NCI-H2227 treated with DMSO at 0.1 percent for 48 hours (cell line): ENCODE measurements around the gene TMPRSS2.

Source experiments
- DNase-seq: peaks from one replicate; lab custom pipeline; 2025; lab: John Stamatoyannopoulos, UW

Gene TMPRSS2

GRCh38 chr21:41509733-41510132, 1.8 kb upstream of the TMPRSS2 start:
- no peak for DNase-seq

DNA sequence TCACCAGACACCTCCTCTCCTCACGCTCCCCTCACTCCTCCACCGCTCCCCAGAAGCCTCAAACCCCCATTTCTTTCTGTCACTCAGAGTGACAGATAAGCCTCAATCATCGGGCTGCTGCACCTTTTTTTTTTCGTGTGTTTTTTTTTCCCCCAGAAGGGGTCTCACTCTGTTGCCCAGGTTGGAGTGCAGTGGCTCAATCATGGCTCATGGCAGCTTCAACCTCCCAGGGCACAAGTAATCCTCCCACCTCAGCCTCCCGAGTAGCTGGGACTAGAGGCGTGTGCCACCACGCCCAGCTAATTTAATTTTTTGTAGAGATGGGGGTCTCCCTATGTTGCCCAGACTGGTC, 1.2 kb upstream of the TMPRSS2 start:
- DNase-seq: no peak

DNA sequence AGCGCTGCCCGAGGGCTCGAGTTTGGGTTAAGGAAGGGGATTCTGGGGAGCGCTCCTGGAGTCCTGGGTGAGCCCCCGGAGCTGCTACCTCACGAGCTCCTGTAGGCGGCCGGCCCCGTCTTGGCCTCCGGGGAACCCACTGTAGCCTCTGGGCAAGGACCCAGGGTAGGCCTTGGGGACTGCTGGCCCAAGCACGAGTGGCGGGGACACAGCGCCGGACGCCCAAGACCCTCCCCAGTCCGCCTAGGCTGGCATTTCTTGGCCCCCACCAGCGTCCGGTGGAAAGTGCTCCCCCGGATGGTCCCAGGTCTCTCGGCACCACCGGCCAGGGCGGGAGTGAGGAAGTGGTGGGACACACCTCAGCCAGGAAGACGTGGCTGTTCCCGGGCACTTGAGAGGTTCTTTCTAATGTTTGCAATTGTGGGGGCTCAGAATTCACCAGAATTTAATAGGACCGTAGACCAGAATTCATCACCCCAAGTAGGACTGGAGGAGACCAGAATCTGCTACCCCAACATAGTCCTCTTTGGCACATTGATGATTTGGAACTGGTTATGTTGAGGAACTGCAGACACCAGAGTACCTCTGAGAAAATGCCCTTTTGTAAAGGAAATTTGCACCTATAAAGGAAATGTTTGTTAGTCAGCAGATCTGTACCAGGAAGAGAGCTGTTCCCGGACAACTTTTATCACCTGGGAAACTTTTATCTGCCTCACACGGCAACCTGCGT, 622 bp upstream of the TMPRSS2 start:
- no peak for DNase-seq

DNA sequence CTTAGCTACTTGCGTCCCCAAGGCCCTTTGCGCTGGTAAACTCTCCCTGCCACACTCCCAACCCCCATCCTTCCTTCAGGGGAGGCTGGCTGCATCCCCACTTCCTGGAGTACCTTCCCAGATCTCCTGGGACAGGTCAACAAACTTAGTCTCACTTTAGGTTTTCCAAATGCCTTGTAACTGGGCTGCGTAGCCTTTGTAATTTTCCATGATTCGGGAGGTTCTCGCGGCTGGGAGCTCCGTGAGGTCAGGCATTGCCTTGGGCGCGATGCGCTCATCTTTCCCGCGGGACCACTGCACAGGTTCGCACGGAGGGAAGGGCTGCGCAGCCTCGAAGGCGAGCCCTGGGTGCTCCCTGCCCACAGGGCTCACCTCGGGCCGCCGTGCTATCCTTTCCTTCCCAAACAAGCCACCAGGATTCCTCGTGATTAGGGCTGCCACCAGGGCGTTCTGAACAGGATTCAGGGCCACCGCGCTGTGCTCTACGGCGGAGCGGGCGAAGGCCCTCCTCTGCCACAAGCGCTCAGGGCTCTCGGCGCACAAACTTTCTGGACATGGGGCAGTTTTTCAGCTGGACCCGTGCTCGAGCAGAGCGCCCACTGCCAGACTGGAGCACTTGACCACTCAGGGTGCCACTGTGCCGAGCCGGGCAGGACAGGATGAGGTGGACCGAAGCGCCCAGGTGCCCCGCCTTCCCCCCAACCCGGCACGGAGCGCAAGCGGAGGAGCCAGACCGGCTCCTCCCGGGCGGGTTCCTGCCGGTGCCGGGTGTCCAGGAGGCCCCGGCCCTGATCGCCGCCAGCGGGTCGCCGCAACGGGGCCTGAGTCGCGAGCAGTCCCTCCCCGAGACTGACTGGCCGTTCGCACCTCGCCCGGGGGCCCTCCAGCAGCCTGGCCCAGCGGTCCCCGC, 1.1 kb downstream of the TMPRSS2 start:
- no peak for DNase-seq

GRCh38 chr21:41506005-41506594, 1.9 kb downstream of the TMPRSS2 start:
- no peak for DNase-seq

DNA sequence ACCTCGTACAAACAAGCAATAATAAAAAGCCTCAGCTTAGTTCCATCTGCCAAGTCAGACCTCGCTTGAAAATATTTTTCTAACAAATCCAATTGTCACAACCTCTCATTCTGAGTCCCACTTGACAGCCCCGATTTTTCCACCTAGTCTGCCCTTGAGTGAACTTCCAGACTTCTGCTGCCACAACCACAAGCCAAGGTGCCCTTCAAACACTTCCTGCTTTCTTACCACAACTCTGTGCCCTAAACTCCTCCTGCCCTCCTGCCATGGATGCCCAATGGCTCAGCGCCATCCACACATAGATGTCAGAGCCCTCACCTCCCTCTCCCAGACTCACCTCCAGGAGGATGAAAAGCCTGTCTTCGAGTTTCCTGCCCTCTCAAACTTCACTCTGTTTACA, 3.9 kb downstream of the TMPRSS2 start:
- DNase-seq: no peak

DNA sequence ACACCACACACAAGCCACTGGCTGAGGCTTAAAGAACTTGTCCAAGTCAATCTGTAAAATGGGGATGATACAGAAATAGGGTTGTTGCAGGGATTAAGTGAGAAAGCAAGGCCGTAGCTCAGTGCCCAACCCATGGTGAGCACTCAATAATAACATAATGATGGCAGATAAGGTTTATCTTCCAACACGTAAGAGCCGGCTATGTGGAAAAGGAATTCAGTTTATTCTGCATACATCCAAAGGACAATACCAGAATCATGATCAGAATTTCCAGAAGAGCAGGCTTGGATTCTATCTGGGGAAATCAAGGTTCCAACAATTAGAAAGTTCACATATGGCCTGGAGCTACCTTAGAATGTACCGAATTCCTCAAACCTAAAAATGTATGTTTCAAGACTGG, 4.6 kb downstream of the TMPRSS2 start:
- no peak for DNase-seq

DNA sequence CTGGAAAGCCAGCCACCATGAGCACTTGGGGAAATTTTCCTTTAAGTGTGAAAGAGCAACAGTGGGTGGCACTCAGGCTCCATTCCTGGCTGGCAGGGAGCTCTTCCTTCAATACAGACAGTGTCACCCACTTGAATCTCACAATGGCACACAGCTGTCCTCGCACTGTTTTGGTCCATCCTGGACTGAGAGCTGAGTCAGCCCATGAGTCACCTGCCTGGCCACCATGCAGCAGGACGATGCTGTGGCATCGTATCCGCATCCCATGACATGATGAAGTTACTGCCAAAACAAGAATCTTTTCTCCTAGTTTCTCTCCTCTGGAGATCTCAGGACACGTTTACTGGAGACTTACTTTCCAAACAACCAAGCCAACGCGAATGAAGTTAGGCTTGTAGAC, 6.0 kb downstream of the TMPRSS2 start:
- no peak for DNase-seq

GRCh38 chr21:41500931-41501381, 7.0 kb downstream of the TMPRSS2 start:
- DNase-seq: no peak

- no peak for DNase-seq
Observed at GRCh38 chr21:41500363-41500762, 7.6 kb downstream of the TMPRSS2 start.

DNA sequence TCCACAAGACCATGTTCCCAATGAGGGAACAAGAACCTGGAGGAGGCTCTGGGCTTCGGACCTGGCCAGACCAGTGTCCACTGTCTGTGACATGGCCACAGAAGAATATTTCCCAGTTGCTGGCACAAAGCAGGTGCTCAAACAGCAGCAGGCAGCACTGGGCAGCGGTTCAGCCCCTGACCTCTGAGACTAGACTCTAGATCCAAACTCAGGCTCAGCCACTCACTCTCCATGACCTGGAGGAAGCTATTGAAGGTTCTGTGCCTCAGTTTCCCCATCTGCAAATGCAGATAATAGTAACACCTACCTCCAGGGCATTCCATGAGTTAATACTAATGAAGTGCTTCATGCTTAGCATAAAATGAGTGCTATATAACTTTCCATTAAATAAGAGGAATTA, 8.0 kb downstream of the TMPRSS2 start:
- DNase-seq: no peak

DNA sequence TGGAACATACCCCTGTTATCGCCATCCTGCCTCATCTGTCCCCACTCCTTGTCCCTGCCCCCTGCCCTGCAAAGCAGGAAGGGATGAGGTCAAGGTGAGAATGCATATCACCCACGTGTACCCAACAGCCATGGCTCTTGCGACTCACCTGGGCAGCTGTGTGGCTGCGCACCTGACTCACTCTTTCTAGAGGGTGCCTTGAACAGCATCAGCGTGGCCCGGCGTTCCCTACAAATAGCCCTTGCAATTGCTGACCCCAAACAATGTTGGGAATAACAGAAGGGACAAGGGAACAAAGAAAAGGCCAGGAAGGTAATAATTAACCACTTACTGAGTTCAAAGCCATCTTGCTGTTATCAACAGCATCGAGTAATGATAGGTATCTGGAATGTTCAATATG, 10.2 kb downstream of the TMPRSS2 start:
- DNase-seq: no peak

- no peak for DNase-seq
Observed at GRCh38 chr21:41497008-41497407, 10.9 kb downstream of the TMPRSS2 start.

DNA sequence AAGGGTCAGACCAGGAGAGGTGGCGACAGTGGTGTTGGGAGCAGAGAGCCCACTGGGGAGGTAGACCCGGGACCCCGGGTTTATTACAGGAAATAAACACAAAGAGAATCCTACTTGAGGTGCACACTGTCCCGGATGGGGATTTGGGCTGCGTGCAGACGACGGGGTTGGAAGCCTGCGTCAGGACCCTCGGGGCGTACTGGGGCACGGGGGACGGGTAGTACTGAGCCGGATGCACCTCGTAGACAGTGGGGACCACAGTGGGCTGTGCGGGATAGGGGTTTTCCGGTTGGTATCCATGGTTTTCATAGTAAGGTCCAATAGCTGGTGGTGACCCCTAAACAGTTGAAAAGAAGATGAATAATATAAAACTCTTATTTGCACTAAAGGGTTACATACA, 13.7 kb downstream of the TMPRSS2 start:
- DNase-seq: no peak

- no peak for DNase-seq
Observed at GRCh38 chr21:41491412-41491811, 16.5 kb downstream of the TMPRSS2 start.

GRCh38 chr21:41490330-41490729, 17.6 kb downstream of the TMPRSS2 start:
- DNase-seq: no peak

DNA sequence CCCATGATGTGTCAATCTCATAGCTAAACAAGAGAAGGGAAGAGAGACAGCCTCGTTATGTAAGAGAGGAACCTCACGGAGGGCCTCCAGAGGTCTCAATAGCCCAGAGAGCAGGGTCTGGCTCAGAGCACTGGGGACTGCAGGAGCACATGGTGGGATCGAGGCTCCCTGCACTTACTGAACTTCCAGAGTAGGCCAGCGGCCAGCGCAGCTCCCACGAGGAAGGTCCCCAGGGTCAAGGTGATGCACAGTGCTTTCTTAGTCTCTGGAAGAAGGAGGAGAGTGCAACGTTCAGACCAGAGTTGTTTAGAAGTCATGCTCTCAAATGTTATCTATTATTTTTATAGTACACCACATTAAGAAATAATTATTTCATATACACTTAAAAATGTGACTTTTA, 18.6 kb downstream of the TMPRSS2 start:
- DNase-seq: no peak

GRCh38 chr21:41488080-41488479, 19.9 kb downstream of the TMPRSS2 start:
- no peak for DNase-seq

DNA sequence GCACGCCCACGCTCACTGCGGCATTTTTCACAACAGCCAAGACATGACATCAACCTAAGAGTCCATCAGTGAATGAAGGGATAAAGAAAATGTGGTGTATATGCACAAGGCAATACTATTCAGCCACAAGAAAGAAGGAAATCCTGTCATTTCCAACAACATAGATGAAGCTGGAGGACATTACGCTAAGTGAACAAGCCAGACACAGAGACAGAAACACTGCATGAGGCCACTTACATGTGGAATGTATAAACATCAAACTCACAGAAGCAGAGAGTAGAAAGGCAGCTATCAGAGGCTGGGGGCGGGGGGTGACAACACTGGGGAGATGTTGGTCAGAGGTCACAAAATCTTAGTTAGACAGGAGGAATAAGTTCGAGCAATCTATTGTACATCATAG, 20.9 kb downstream of the TMPRSS2 start:
- no peak for DNase-seq

DNA sequence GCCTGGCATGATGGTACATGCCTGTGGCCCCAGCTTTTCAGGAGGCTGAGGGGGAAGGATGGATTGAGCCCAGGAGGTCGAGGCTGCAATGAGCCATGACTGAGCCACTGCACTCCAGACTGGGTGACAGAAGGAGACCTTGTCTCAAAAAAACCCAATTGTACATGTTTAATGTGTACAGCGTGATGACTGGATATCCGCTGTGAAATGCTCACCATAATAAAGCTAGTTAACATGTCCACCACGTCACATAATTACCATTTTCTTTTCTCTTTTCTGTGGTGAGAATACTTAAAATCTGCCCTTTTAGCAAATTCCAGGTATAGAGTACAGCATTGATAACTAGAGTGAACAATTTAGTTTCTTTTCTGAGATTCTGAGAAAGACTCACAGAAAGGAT, 24.0 kb downstream of the TMPRSS2 start:
- no peak for DNase-seq

DNA sequence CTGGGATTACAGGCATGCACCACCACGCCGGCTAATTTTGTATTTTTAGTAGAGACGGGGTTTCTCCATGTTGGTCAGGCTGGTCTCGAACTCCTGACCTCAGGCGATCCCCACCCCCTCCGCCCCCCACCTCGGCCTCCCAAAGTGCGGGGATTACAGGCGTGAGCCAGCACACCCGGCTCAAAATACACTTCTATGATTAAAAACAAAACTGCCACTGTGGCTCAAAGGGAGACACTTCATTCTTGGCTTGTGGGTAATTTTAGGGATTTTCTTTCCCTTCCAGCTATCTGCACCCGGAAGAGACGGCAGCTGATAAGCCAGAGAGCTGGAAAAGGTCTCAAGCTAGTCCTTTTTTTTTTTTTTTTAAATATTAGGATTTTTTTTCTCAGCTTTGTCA, 24.5 kb downstream of the TMPRSS2 start:
- no peak for DNase-seq

GRCh38 chr21:41482980-41483379, 25.0 kb downstream of the TMPRSS2 start:
- no peak for DNase-seq

DNA sequence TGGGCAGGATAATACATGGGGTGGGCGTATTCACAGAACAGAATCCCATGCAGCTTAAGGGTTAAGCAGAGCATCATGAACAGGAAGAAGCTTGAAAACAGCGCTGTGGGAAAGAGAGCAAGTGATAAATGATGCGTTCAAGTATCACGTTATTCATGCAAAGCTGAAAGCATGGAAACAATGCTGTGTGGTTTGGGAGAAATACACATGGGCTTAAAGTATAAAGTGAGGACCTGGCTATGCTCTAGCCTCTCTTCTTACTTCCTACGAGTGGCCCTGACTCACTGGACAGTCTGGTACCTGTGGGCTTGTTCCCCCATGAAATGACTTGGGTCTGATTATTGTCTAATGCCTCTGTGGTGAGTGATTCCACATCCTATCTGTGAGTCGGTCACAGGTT, 25.7 kb downstream of the TMPRSS2 start:
- no peak for DNase-seq
